ENCODE measurements around the gene OXER1. TPM values are rescaled to one million over a fixed set of nuclear protein-coding genes. Genes with fewer than 3 reads are reported as not detected.

The OXER1 gene
- total RNA-seq, 4 donors from 2014 or later = 0.78 to 1.3 (median 0.98) TPM; not detected in 1

DNA sequence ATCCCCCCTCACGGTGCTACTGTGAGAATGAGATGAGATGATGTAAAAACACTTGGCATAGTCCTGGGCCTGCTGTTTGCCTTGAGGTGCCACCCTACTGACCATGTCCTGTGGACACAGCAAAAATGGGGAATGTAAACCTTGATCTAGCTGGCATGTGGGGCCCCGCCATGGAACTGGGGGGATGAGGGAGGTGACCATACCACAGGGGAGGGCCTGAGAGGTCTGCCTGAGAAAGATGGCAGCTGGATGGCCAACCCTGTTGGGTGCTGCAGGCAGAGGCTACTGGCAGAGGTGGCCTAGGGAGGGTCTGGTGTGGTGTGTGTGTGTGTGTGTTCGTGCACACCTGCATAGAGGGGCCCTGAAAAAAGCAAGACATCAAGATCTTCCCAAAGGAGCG is 27.7 kb upstream of the OXER1 start:
- intact Hi-C loops (cut with DNase I) = no loop called here
- DNase-seq = no peak
- 67 to 70% methylated on average over 4 of the region's 4 CpGs for WGBS, 2 donors
- Histone ChIP-seq H3K27ac (peak overlapping the region in 2 of 3 donors; percentile 67 to 81), H3K27me3 (no peaks in the 10 kb centered on the region), H3K9me3 (no peaks in the 10 kb centered on the region), H3K4me3 (replicated peaks in 1 of 3) (no peak overlapping the region), H3K4me1 (peaks cover 0 to 11% of the 10 kb centered on the region in 2 donors), H3K36me3 (no peaks in the 10 kb centered on the region)
- TF ChIP-seq POLR2A (IDR thresholded peaks at IDR 0.05) (no peak), CTCF (IDR thresholded peaks at IDR 0.05) (no peak)

DNA sequence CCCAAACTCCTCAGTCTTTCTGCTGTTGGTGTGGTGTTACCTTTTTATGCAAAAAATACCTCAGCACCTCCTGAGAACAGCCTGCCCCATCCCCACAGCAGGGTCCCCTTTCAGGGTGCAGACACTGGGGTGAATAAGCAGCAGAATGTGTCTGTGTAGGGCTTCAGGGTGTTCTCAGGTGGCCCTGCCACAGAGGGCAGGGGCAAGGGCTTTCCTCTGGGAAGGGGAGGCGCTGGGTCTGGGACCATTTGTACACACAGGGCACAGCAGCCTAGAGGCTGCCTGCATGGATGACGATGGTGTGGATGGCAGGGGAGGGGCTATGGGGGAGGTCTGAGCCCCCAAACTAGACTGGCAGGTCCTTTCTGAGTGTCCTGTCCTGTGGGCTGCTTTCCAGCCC is 25.8 kb upstream of the OXER1 start:
- H3K4me3 ChIP-seq (replicated peaks in 1 of 3) = no peak overlapping the region
- H3K27me3 ChIP-seq = no peaks in the 10 kb centered on the region
- intact Hi-C loops (cut with DNase I) = no loop called here
- H3K27ac ChIP-seq = no peak overlapping the region
- no peak for TF ChIP-seq CTCF (IDR thresholded peaks at IDR 0.05)
- TF ChIP-seq POLR2A (IDR thresholded peaks at IDR 0.05) = no peak
- H3K4me1 ChIP-seq = peaks cover 0 to 11% of the 10 kb centered on the region in 2 donors
- H3K36me3 ChIP-seq = no peaks in the 10 kb centered on the region
- DNase-seq = no peak
- 90 to 100% methylated on average over 2 of the region's 2 CpGs for WGBS, 2 donors
- no peaks in the 10 kb centered on the region for H3K9me3 ChIP-seq

GRCh38 chr2:42788882-42789281 is 24.9 kb upstream of the OXER1 start:
- no peak for DNase-seq
- intact Hi-C loops (cut with DNase I) = no loop called here
- H3K27me3 ChIP-seq = no peaks in the 10 kb centered on the region
- H3K36me3 ChIP-seq = no peaks in the 10 kb centered on the region
- no peaks in the 10 kb centered on the region for H3K9me3 ChIP-seq
- 54 to 74% methylated on average over 4 of the region's 4 CpGs for WGBS, 2 donors
- H3K27ac ChIP-seq = no peak overlapping the region
- no peak overlapping the region for H3K4me3 ChIP-seq (replicated peaks in 1 of 3)
- TF ChIP-seq CTCF (IDR thresholded peaks at IDR 0.05) = no peak
- no peak for TF ChIP-seq POLR2A (IDR thresholded peaks at IDR 0.05)
- peaks cover 0 to 11% of the 10 kb centered on the region in 2 donors for H3K4me1 ChIP-seq

DNA sequence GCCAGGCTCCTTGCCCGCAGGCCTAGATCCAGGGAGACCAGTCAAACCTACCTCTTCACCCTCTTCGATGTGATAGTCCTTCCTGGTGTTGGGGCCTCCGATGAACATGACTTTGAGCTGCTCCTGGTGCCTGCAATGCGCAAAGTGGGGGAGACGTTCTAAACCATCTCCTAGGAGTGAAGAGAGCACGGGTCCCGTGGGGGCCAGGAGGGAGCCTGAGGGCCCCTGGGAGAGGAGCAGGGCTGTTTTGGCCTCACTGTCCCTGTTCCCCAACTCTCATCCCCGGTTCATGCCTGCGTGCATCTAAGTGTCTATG is 24.5 kb upstream of the OXER1 start:
- Histone ChIP-seq H3K4me3 (replicated peaks in 1 of 3) (no peak overlapping the region), H3K27me3 (no peaks in the 10 kb centered on the region), H3K4me1 (peaks cover 0 to 11% of the 10 kb centered on the region in 2 donors), H3K36me3 (no peaks in the 10 kb centered on the region), H3K9me3 (no peaks in the 10 kb centered on the region), H3K27ac (no peak overlapping the region)
- no peak for DNase-seq
- WGBS, 2 donors = 52 to 85% methylated on average over 7 to 9 of the region's 9 CpGs
- TF ChIP-seq POLR2A (IDR thresholded peaks at IDR 0.05) (no peak), CTCF (IDR thresholded peaks at IDR 0.05) (no peak)
- intact Hi-C loops (cut with DNase I) = no loop called here

- Histone ChIP-seq H3K36me3 (no peaks in the 10 kb centered on the region), H3K4me1 (peaks cover 0 to 7% of the 10 kb centered on the region in 2 donors), H3K27me3 (no peaks in the 10 kb centered on the region), H3K4me3 (replicated peaks in 1 of 3) (no peak overlapping the region), H3K9me3 (no peaks in the 10 kb centered on the region), H3K27ac (no peak overlapping the region)
- WGBS, 2 donors = 79 to 88% methylated on average over 9 to 10 of the region's 12 CpGs
- intact Hi-C loops (cut with DNase I) = no loop called here
- TF ChIP-seq CTCF (IDR thresholded peaks at IDR 0.05) (no peak), POLR2A (IDR thresholded peaks at IDR 0.05) (no peak)
- no peak for DNase-seq
Observed at GRCh38 chr2:42787788-42788477, 24.0 kb upstream of the OXER1 start.

Data from thyroid gland (tissue), 4 donors.